WTC11 (cell line): Measurements from ENCODE around the gene ISOC2.

Source experiments
- ESRRA ChIP-seq: sonication (generic); formaldehyde crosslinking; IDR thresholded peaks from 2 replicates; pipeline ENCODE4 v1.8.1; 2022; ENCODE audit warnings: mild to moderate bottlenecking, missing genetic modification reagents, borderline replicate concordance
- OVOL2 ChIP-seq: fragments of 250-450 bp; sonication (Bioruptor Pico); IDR thresholded peaks from 2 replicates; pipeline ENCODE4 v1.9.0; 2021; ENCODE audit warnings: mild to moderate bottlenecking, borderline replicate concordance
- RELA ChIP-seq: sonication (generic); formaldehyde crosslinking; IDR thresholded peaks from 2 replicates; pipeline ENCODE4 v1.8.1; 2022; ENCODE audit warnings: missing genetic modification reagents, mild to moderate bottlenecking, borderline replicate concordance
- TF ChIP-seq, protein P1 (sequence below): fragments of 200-600 bp; IDR thresholded peaks from 2 replicates; pipeline ENCODE4 v1.8.0; 2022; ENCODE audit warnings: antibody characterized with exemption
- TF ChIP-seq, protein P2 (sequence below): sonication (generic); formaldehyde crosslinking; IDR thresholded peaks from 2 replicates; pipeline ENCODE4 v1.8.1; 2023; ENCODE audit warnings: mild to moderate bottlenecking, missing genetic modification reagents, moderate library complexity
- TF ChIP-seq, protein P3 (sequence below): sonication (generic); formaldehyde crosslinking; conservative IDR thresholded peaks from 2 replicates; pipeline ENCODE4 v1.8.1; 2022; ENCODE audit warnings: mild to moderate bottlenecking, missing genetic modification reagents
- TF ChIP-seq, protein P4 (sequence below): sonication (generic); formaldehyde crosslinking; IDR thresholded peaks from 2 replicates; pipeline ENCODE4 v1.8.1; 2022; ENCODE audit warnings: low read depth, missing genetic modification reagents, borderline replicate concordance
- TF ChIP-seq, protein P5 (sequence below): sonication (generic); formaldehyde crosslinking; IDR thresholded peaks from 2 replicates; pipeline ENCODE4 v1.8.0; 2022; ENCODE audit warnings: mild to moderate bottlenecking, missing genetic modification reagents
- TF ChIP-seq, protein P6 (sequence below): fragments of 250-450 bp; sonication (Bioruptor Pico); IDR thresholded peaks from 2 replicates; pipeline ENCODE4 v1.8.0; 2021; ENCODE audit warnings: mild to moderate bottlenecking
- TF ChIP-seq, protein P7 (sequence below): sonication (generic); formaldehyde crosslinking; IDR thresholded peaks from 2 replicates; pipeline ENCODE4 v1.8.0; 2022; ENCODE audit warnings: mild to moderate bottlenecking, missing genetic modification reagents

DNA sequence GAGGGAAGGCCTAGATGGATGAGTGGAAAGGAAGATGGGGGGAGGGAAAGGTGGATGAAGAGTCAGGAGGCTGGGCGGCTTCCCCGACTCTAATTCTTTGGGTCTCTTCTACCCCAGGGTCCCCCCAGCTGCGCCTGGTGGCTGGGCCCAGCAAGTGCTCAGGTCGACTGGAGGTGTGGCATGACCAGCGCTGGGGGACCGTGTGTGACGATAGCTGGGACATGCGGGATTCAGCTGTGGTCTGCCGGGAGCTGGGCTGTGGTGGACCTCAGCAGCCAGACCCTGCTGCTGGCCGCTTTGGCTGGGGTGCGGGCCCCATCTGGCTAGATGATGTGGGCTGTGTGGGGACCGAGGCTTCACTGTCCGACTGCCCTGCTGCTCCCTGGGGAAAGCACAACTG, 36.3 kb upstream of the ISOC2 start:
- TF ChIP-seq, protein P1, sequence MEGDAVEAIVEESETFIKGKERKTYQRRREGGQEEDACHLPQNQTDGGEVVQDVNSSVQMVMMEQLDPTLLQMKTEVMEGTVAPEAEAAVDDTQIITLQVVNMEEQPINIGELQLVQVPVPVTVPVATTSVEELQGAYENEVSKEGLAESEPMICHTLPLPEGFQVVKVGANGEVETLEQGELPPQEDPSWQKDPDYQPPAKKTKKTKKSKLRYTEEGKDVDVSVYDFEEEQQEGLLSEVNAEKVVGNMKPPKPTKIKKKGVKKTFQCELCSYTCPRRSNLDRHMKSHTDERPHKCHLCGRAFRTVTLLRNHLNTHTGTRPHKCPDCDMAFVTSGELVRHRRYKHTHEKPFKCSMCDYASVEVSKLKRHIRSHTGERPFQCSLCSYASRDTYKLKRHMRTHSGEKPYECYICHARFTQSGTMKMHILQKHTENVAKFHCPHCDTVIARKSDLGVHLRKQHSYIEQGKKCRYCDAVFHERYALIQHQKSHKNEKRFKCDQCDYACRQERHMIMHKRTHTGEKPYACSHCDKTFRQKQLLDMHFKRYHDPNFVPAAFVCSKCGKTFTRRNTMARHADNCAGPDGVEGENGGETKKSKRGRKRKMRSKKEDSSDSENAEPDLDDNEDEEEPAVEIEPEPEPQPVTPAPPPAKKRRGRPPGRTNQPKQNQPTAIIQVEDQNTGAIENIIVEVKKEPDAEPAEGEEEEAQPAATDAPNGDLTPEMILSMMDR = no peak
- TF ChIP-seq, protein P2, sequence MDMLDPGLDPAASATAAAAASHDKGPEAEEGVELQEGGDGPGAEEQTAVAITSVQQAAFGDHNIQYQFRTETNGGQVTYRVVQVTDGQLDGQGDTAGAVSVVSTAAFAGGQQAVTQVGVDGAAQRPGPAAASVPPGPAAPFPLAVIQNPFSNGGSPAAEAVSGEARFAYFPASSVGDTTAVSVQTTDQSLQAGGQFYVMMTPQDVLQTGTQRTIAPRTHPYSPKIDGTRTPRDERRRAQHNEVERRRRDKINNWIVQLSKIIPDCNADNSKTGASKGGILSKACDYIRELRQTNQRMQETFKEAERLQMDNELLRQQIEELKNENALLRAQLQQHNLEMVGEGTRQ (CRISPR knock-in tag) = no peak
- TF ChIP-seq RELA (no peak), ESRRA (CRISPR knock-in tag) (no peak), OVOL2 (CRISPR knock-in tag) (no peak)
- TF ChIP-seq, protein P3, sequence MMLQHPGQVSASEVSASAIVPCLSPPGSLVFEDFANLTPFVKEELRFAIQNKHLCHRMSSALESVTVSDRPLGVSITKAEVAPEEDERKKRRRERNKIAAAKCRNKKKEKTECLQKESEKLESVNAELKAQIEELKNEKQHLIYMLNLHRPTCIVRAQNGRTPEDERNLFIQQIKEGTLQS = no peak
- TF ChIP-seq, protein P4, sequence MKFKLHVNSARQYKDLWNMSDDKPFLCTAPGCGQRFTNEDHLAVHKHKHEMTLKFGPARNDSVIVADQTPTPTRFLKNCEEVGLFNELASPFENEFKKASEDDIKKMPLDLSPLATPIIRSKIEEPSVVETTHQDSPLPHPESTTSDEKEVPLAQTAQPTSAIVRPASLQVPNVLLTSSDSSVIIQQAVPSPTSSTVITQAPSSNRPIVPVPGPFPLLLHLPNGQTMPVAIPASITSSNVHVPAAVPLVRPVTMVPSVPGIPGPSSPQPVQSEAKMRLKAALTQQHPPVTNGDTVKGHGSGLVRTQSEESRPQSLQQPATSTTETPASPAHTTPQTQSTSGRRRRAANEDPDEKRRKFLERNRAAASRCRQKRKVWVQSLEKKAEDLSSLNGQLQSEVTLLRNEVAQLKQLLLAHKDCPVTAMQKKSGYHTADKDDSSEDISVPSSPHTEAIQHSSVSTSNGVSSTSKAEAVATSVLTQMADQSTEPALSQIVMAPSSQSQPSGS = no peak
- TF ChIP-seq, protein P5, sequence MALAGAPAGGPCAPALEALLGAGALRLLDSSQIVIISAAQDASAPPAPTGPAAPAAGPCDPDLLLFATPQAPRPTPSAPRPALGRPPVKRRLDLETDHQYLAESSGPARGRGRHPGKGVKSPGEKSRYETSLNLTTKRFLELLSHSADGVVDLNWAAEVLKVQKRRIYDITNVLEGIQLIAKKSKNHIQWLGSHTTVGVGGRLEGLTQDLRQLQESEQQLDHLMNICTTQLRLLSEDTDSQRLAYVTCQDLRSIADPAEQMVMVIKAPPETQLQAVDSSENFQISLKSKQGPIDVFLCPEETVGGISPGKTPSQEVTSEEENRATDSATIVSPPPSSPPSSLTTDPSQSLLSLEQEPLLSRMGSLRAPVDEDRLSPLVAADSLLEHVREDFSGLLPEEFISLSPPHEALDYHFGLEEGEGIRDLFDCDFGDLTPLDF (CRISPR knock-in tag) = no peak
- TF ChIP-seq, protein P6, sequence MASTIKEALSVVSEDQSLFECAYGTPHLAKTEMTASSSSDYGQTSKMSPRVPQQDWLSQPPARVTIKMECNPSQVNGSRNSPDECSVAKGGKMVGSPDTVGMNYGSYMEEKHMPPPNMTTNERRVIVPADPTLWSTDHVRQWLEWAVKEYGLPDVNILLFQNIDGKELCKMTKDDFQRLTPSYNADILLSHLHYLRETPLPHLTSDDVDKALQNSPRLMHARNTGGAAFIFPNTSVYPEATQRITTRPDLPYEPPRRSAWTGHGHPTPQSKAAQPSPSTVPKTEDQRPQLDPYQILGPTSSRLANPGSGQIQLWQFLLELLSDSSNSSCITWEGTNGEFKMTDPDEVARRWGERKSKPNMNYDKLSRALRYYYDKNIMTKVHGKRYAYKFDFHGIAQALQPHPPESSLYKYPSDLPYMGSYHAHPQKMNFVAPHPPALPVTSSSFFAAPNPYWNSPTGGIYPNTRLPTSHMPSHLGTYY (CRISPR knock-in tag) = no peak
- TF ChIP-seq, protein P7, sequence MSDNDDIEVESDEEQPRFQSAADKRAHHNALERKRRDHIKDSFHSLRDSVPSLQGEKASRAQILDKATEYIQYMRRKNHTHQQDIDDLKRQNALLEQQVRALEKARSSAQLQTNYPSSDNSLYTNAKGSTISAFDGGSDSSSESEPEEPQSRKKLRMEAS = no peak
